CD4-positive, alpha-beta T cell treated with Interleukin-6 for 4 hours (primary cell): Measurements from ENCODE around the gene CPSF4.
"Not testable (repeated sequence)": the region's sequence is repeated elsewhere in the genome, so short reads cannot be mapped to it uniquely, and the experiment has no call there.

Experiments
- DNase-seq: peaks from one replicate; pipeline ENCODE4 v3.0.0-alpha.2; 2020; ENCODE audit warnings: mixed read lengths

Gene CPSF4

DNA sequence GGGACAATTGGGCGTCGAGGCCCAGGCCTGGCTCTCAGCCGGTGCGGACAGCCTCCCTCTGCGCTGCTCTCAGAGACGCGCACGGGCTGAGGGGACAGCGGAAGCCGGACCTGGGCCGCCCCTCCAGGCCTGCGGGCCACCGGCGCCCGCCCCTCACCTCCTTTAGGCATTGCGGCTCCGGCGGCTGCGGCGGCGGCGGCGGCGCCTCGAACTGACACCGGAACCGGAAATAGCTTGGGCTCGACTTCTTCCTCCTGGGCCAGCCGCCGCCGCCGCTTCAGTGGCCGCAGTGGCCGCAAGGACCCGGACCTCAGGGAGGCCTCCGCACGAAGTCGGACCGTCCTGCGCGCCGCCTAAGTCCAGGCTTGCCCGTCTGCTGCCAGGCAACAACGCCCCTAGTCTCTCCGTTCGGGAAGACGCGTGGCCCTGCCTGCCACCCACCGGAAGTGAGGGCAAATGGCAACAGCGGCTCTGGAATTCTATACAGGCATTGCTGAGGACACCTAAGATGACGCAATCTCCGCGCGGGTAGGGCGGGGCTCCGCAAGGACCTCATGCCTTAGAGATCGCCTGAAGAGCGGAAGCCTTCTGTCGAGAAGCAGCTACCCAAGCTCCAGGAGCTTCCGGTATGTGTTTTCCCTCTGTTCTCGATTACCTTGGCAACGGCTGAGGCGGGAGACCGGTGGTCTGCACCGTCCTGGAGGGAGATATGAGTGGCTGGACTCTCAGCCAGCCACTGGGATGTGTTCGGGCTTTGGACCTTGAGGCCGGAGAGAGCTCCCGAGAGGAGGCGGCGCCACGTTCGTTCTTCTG lies 30.2 kb upstream of the CPSF4 start, which contains the start of the genes BUD31 and PDAP1:
Gene BUD31 (plus strand): TSS at position 591 of the 813 bp plus-strand sequence. CDS start 2,124 bp downstream, outside the sequence.
Gene PDAP1 (minus strand): TSS at position 219 of the 813 bp plus-strand sequence. CDS start 49 bp downstream, at position 170.
- peak; percentile 90 for DNase-seq

- DNase-seq, result peak; percentile 15
Measured at GRCh38 chr7:99409192-99409572, 29.6 kb upstream of the CPSF4 start.

GRCh38 chr7:99409806-99410205 lies 28.9 kb upstream of the CPSF4 start:
- no peak for DNase-seq

- DNase-seq, result no peak
Measured at GRCh38 chr7:99410635-99411034, 28.1 kb upstream of the CPSF4 start.

GRCh38 chr7:99415513-99416127 lies 23.1 kb upstream of the CPSF4 start:
- peak; percentile 23 for DNase-seq

DNA sequence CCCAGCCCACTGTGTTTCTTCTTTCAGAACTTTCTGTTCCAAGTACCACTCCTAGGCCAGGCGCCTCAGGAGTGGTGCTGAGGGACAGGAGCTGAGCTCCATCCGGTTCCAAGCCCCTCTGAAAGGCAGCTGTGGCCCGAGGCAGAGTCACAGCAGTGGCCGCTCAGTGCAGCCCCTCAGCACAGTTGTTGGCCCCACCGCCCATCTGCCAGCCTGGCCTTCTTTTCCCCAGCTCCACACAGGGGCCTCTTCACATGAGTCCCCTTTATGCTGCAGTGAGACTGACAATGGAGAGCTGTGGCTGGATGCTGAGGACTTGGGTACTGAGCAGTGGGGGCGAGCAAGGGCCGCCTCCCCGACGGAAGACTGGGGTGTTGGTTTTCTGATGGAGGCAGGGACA lies 20.5 kb upstream of the CPSF4 start:
- no peak for DNase-seq

DNA sequence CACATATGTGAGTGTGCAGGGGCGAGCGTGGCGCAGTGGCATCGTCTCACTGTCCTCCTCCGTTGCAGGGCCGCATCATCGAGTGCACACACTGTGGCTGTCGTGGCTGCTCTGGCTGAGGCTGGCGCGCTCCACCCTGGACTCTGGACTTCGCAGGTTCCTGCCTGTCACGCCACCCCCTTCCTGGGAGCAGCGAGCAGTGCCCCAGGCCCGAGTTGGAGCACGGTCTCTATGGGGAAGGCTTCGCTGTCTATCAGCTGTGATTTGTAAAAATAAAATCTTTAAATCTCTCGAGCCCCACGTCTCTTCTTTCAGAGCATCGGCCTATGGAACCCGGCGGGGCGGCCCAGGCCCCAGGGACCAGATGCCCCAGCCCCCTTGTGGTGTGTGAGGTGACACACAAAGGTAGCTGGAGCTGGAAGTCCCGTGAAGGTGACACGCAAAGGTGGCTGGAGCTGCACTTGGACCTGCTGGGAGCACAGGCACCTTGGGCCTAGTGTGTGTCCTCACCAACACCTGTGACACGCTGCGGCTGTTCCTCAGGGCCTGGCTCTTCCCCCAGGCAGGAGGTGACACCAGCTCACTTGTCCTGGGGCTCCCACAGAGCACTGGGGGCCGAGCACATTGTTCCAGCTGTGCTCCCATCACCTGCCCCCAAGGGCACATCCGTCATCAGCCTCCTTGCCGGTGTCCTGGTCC lies 19.3 kb upstream of the CPSF4 start:
- DNase-seq, result no peak

DNA sequence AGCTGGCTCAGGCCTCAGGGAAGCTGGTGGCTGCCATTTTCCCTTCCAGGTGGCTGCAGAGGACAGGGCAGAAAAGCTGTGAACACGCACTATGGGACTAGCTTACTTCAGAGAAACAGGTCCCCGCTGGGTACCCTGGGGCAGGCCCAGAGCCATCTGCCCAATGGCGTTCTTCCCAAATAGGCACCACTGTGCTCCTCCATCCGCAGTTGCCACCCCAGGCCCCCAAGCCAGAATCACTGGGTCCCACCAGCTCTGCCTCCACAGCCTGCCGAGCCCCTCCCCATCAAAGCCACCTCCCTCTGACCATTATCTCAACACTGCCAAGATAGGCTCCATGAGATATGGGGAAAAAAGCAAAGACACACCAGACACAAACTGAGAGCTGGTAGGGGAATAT lies 18.5 kb upstream of the CPSF4 start:
- no peak for DNase-seq

GRCh38 chr7:99420986-99421385 lies 17.8 kb upstream of the CPSF4 start:
- DNase-seq, result no peak

- DNase-seq, result no peak
Measured at GRCh38 chr7:99422186-99422585, 16.6 kb upstream of the CPSF4 start.

GRCh38 chr7:99422625-99423024 lies 16.1 kb upstream of the CPSF4 start:
- no peak for DNase-seq

- no peak for DNase-seq
Measured at GRCh38 chr7:99424932-99425730, 13.6 kb upstream of the CPSF4 start.

DNA sequence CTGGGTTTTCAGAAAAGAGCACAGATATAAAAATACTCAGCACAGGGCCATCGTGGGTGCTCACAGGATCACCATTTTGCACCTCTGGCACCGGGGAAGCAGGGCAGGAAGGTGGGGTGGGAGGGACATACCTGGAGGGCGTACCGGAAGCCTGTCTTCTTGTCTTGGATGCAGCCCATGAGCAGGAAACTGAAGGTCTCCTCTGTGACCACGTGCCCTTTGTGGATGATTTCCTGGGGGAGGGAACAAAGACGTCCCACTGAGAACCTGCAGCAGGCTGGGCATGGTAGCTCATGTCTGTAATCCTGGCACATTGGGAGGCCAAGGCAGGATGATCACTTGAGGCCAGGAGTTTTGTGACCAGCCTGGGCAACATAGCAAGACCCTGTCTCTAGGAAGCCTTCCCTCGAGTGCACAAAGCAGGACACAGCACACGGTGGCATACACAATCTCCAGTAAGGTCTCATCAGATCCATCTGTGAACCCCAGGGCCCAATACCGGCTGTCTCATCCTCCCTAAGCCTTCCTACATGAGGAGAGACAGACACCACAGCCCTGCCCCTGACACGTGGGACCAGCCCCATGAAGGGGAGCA lies 9.7 kb upstream of the CPSF4 start:
- DNase-seq, result peak; percentile 37

GRCh38 chr7:99429756-99430155 lies 9.0 kb upstream of the CPSF4 start:
- no peak for DNase-seq

GRCh38 chr7:99431756-99432540 lies 6.8 kb upstream of the CPSF4 start:
- not testable (repeated sequence) for DNase-seq

GRCh38 chr7:99433158-99433557 lies 5.6 kb upstream of the CPSF4 start:
- no peak for DNase-seq

- peak; percentile 6 for DNase-seq
Measured at GRCh38 chr7:99437946-99438572, 684 bp upstream of the CPSF4 start.

DNA sequence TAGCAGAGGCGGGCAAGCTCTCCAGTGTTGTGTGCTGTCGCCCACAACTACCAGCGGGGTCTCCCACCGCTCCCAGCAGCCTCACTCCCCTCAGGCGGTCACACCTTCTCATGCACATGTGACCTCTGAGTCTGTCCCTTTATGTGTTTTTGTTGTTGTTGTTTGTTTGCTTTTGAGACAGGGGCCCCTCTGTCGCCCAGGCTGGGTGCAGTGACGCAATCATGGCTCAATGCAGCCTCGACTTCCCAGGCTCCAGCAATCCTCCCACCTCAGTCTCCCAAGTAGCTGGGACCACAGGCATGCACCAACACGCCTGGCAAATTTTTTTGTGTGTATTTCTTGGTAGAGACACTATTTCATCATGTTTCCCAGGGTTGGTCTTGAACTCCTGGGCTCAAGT lies 1.5 kb downstream of the CPSF4 start:
- no peak for DNase-seq

DNA sequence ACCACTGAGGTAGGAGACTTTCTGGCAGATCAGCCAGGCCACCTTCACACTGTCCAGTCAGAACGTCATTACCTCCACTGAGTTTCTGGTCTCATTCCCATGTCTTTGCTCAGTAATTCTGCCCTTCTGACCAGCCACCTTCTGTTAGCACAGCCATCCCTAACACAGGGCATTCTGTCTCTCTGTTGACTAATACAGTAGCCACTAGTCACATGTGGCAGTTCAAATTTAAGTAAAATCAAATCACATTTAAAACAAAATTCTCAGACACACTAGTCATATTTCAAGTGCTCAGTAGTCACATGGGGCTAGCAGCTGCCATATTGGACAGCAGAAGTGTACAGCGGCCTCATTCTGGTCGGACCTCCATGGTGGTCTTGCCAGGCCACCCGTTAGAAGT lies 7.4 kb downstream of the CPSF4 start:
- DNase-seq, result no peak

- DNase-seq, result peak; percentile 13
Measured at GRCh38 chr7:99447943-99448342, 9.2 kb downstream of the CPSF4 start.

- DNase-seq, result no peak
Measured at GRCh38 chr7:99448855-99449254, 10.1 kb downstream of the CPSF4 start.
